Activated naive CD8-positive, alpha-beta T cell treated with anti-CD3 and anti-CD28 coated beads, Interleukin-2, amount 50 U/mL, for 16 hours (primary cell): ENCODE results near the gene HGF.

Experiments
- DNase-seq: peaks from one replicate; pipeline ENCODE4 v3.0.0-alpha.2; 2020; ENCODE audit warnings: low read depth, low spot score

HGF gene

DNA sequence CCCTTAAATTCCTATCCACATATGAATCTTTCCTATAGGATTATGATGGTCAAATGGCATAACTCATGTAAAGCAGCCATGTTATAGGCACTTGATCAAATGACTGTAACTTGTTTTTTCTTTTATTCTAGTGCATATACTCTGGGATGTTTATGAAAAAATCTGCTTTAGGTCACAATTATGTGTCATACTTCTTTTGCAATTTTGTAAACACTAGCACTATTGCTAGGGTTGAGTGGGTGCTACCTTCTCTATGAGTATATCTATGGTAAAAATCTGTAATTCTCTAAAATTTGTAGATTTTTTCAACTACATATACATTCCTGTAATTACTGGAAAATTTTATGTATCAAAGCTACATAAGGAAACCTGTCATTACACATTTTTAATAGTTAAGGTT, 50.0 kb downstream of the HGF start:
- no peak for DNase-seq

DNA sequence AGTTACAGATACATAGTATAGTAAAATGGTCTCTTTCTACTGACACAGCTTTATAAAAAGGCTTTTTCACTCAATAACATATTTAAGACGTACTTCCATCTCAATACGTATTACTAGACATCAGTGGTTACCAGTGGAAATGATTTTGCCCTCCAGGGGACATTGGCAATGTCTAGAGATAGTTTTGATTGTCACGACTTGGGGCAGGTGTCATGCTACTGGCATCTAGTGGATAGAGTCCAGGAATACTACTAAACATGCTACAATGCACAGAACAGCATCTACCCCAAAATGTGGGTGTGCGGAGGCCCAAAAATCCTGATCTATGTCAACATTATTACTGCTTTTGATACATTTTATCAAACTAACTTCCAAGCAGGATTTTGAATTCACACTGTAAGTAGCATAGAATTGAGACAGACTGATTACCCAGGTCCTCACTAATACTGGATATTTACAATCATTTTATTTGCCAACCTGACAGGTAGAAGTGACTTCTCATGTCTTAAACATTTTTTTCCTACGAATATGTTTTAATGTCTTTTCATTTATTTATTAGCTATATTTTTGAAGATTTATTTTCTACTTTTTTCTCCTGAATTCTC, 53.8 kb downstream of the HGF start:
- no peak for DNase-seq

DNA sequence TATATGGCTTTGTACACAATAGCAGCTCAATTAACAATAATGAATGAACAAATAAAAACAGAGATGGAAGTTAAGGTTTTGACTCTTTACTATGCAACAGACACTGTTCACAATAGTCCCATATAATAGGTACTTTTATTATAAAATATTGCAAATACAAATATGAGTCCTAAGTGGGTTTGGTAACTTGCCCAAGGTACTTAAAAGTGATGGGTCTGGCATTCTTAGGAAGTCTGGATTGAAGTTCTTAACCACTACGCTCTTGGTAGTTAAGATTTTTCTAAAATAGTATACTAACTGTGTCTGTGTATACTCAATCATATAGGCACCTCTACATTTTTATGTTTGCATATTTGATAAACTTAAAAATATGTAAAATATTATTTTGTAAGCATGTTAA, 55.5 kb downstream of the HGF start:
- no peak for DNase-seq

DNA sequence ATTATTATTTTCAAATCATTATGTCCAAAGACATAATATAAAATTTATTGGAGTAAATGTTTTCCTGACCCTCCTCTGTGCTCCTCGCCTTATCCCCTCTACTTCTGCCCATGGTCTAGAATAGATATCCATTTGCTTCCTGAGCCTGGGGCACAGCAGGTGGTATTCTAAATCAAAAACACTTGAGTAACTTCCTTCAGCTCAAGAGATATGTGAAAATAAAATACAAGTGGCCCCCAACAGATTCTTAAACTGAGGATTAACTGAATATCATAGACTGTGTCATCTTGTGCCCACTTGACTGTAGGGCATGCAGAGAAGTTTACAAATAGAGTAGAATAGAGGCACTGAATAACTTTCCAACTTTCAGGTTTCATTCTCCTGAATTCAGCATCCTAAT, 59.1 kb downstream of the HGF start:
- no peak for DNase-seq

DNA sequence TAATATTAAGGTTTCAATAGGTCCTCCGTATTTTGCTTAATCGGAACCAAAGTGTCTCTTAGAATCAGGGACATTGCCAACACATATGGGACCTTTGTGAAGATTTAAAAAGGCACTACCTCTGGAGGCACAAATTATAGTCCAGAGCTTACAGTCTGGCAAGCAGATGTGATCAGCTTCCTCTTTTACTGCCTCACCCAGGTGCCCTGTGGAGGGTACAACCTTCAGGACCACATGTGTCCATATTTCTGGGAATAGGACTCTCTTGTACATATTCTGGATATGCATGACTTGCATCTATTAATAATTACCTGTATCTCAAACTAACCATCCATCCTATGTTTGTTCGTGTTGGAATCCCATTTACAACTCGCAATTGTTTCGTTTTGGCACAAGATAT, 60.0 kb downstream of the HGF start:
- DNase-seq: no peak

DNA sequence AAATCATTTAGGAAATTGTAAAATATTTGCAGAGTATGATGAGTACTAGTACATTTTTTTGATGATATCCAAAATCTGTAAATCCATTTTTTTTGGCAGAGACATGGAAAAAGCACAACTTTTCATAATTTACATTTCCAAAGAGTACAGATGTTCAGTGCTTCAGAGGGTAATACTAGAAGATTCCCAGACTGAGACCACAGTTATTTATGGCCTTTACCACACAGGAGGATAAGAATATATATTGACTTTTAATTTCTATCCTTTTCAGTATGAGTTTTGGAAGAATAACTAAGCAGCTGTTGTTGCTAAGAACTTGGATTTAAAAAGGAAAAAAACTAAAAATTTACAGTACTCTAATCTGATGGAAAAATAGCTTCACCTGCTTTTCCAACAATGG, 61.9 kb downstream of the HGF start:
- no peak for DNase-seq

DNA sequence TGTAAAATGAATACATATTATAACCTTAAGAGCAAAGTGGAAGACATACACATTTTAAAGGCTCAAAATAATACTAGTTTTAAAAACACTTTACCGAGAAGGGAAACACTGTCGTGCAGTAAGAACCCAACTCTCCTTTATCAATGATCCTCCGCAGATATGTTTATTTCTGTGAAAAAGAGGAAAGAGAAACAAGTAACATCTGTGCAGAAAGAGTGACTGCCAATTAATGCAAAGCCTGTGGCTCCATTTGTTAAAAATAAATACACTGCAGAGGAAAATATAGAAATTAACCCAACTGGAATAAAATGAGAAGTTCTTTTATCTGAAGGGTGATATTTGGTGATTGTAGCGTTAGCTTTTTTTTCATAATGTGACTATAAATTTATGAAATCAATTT, 62.7 kb downstream of the HGF start:
- no peak for DNase-seq

DNA sequence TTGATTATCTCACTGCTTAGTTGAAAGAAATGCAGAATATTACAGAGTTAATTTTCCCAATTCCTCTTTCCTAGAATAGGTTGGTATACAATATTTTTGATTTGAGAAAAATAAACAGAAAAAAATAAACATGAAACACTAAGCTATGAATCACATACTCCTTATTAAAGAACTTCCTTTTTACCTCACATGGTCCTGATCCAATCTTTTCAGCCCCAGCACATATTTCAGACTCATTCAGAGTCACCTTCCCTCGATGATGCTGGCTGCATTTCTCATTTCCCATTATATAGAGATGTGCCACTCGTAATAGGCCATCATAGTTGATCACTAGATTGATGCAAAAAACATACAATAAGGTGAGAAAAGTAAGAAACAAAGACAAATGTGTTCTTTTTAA, 64.6 kb downstream of the HGF start:
- no peak for DNase-seq

DNA sequence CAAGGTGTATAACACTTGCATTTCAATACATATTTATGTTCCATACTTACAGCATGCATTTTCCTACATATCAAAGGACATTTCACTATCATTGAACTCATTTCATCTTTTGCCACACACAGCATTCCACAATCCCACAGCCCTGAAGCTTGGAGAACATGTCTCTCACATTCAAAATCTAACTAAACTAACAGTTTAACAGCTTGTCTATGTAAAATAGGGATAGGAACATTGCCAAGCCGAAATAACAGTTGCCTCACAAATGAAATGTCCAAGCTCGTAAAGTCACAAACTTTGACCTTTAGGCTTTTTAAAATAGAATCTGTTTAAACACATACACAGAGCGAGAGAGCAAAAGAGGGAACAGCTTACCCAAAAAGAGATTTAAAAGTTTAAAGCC, 65.3 kb downstream of the HGF start:
- DNase-seq: no peak

DNA sequence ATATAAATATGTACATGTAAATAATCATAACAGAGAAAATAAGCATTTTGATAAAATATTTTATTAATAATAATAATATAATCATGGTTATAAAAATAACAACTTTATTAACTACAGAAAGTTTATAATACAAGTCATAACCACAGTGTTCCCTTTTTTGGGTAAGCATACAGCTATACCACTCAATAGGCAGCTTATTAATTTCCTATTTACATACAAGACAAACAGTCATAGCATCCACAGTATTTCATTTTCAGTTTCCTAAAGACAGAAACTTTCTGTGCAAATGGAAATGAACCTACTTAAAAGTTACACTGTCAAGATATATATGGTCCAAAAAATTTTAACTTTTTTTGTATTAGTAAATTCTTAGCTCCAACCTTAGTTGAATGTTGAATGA, 70.9 kb downstream of the HGF start:
- DNase-seq: no peak

DNA sequence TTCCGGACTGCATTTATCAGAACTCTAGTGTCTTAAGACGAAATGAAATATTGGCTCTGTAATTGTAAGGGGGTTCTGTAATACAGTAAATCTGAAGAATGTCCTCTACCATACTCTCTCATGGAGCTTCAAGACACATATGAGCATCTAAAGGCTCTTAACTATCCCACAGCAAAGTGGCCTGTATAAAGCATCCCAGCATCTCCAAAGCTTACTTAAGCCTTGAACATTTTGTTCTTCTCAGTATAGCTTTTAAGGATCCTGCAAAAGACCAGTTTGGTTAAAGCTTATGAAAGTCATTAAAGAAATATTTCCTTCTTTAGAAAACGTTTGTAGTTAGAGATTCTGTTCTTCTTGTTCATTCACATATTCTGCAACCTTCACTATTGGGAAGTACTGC, 75.1 kb downstream of the HGF start:
- DNase-seq: no peak

DNA sequence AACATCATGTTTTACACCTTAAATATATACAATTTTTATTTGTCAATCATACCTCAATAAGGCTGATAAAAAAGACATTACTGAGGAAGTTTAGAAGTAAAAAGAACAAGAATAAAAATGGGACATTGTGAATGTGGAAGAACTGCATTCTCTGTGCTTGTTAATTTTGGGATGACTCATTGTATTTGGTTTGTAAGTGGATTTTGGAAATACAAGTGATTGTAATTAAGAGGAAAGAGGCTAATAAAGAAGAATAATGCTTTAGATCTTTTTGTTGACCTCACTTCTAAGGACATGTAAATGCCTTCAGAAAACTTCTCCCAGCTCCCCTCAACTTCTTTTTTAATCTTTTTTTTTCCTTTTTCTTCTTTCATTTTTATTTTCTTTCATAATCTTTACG, 76.0 kb downstream of the HGF start:
- DNase-seq: no peak

DNA sequence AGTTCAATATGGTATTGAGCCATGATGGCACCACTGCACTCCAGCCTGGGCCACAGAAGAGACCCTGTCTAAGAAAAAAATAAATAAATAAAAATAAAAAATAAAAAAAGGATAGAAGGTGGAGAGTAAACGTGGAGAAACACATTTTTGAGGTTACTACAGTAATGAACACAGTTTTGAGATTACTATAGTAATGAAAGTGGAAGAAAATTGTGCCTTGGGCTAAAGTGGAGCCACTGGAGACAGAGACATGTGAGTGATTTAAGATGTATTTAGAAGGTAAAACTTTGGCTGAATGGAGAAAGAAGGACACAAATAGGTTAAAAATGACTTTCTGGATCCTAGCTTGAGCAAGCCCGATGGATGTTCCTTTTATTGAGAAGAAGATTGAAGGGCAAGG, 76.8 kb downstream of the HGF start:
- no peak for DNase-seq

DNA sequence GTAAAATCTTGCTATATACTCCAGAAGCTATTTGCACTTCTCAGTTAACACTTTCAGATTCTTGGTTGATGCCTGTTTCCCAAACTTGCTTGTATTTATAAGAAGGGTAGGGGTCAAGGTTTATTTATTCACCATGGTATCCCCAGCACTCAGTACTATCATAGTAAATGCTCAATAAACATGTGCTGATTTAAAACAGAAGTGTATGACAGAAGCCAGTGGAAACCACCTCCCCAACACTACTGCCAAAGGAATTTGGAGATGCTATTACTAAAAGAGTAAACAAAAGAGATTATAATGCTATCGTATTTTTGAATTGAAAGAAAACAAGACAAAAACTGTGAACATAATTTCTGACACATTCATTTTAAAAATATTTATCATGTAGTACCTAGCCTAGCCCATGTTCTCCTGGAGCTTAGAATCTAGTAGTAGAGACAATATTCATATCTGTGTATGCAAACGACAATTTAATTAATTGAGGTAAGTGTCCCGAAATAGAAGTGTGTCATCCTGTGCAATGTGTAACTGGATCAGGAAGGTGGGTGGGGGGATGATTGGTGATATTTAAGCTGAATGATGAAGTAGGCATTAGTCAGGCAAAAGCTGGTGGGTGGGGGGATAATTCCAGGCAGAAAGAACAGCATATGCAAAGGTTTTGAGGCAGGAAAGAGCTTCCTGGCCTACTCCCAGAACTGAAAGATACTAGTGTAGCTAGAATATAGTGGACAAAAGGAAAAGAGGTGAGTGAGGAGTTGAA, 77.5 kb downstream of the HGF start:
- no peak for DNase-seq

DNA sequence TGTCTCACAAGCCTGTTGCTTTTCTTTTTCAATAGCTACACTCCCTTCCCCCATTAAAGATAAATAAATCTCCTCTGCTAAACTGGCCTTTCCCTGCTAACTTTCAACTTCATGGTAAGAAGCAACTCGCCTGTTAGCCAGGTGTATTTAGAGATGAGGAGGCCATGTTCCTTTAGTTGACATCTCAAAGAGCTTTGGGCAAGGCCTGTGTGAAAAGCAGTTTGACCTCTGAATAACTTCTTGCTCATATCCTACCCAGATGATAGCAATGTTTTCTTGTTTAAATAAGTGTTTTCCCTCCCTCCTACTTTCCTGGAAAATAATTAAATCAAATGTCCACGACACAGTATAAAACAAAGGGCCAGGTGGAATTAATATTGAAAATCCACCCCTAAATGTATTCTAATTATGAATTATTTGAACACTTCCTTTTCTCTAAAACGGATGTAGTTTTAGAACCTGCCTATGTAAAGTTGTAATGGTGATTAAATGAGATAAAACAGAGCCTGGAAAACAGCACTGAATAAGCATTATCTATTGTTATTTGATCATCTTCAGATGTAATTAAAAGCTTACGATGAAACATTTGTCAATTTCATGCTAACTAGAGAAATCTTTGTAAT, 78.5 kb downstream of the HGF start:
- no peak for DNase-seq

DNA sequence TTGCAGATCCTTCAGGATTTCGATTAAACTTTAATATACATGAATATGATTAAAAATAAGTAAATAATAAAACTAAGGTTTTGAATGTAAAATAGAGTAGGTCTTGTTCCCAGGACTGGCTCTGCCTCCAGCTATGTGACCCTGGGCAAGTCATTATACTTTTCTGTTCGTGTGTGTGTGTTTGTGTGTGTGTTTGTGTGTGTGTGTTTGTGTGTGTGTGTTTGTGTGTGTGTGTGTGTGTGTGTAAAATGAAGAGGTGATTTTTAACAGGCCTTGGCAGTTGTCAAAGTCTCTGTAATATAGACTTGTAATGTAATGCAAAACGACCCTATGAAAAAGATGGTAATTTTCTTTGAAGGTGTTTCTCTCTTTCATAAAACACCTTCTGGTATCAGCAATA, 79.2 kb downstream of the HGF start:
- DNase-seq: no peak

DNA sequence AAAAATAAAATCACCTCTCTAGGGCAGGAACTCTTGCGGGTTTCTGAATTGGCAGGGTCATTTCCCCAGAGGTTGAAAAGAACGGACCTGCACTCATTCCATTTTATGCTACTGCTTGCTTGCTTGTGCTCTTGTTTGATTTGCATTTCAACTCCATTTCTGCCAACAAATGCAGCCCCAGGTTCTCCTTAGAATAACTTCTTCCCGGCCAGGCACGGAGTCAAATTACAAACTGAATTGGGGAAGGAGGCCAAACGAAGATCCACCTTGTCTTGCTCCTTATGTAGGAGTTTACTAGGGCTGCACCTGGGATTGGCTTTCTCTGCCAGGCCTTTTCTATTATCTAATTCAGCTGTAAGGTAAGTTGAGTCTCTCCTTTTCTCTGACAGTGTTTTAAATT, 79.6 kb downstream of the HGF start:
- no peak for DNase-seq

DNA sequence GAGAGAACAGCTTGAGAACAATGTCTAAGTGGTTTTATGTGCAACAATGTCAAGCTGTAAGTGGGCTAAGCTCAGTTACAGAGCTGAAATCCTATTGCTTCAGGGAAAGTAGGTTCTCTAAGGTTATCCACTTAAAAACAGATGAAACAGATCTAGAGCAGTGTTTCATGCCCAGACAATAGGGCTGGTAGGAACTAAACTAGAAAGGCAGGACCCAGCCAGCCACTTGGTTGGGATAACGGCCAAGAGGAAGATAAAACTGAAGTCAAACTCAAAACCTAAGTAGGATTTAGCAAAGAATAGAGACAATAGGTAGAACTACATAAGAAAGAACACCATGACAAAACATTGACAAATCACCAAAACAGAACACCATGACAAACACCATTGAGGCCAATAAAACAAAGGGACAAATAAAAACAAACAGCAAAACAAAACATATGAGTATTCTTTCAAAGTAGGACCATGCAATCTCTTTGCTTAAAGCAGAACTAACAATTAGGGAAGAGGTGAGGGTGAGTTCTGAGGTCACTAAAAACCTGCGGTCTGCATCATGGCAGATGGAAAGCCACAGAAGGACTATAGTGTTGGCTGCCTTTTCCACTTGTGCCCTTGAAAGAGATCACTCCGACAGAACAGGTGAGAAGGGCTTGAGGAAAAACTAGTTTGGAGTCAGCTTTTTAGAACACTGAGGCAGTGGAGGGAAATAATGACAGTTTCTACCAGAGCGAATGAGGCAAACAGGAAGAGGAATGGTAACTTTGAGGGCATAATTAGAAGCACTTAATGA, 81.0 kb downstream of the HGF start:
- no peak for DNase-seq

DNA sequence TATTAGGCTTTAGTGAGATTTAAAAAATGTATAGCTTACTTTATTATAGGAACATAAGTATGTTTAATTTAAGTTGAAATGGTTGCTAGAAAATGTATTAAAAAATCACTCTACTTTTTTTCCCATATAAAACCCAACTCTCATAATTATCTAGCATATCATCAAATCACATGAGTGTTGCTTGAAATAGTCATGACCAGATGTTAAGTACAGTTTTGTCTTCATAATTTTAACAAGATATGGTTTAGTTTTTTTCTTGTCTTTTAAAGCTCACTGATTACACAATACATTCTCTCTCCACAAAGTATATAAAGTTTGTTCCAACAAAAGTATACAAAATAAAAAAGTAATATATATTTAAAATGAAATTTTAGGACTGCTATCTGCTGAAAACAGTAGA, 82.8 kb downstream of the HGF start:
- DNase-seq: no peak

DNA sequence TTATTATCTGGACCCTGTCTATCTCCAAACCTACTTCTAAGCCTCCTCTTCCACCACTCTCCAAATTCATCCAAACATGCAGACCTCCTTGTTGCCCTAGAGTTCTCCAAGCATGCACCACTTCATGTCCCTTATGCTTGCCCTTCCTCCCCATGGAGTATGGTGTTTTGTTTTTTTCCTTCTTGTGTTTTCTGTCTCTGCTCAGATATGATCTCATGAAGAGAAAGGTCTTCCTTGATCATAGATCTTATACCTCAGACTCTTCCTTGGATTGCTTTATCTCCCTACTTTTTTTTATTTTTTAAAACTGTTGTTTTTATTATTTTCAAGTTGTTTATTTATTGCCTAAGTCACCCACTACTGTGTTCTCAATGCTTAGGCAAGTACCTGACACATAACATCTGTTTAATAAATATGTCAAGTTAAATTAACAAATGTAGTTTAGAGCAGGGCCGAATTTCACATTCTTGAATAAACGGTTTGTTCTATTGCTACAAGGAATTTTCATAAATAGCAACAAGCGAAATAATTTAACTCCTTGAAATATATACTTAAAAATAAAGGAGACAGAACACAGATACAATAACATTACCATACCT, 84.5 kb downstream of the HGF start:
- DNase-seq: no peak

DNA sequence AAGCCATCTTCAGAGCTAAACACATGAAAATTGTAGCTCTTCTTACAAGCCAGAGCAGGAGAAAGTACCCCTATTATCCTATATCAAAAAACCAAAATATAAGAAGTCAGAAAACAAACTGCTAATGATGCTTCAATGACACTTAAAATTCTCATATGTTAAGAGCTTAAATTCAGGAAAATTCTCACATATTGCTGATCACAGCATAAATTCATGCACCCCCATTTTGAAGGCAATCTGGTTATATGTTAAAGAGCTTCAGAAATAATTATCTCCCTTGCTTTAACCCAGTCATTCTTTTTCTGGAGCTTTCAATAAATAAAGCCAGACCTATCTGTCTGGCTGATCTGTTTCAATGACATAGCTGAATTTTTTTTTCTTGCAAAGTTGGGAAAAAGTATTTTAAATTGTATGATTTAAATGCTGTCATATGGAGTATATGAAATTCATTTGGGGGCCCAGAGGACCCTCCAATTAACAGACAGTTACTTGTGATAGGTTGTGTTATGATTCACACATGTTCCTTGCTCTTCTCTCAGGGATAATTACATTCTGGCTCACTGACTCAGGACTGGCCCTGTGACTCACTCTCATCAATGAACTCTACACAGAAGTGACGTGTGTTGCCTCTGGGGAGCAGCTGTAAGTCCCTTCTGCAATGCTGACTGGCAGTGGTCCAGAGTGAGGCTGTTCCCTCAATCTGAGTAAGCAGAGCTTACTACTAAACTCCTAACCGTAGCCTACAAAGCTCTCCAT, 85.2 kb downstream of the HGF start:
- no peak for DNase-seq
